NOMO-1 treated with dmso at 0.1 percent for 144 hours (cell line): ENCODE measurements around the gene ABO.
"Not testable (repeated sequence)": the region's sequence is repeated elsewhere in the genome, so short reads cannot be mapped to it uniquely, and the experiment has no call there.

Experiments used
- DNase-seq: peaks from one replicate; lab custom pipeline; 2025; ENCODE audit not compliant: unreplicated experiment; lab: John Stamatoyannopoulos, UW

ABO gene

DNA sequence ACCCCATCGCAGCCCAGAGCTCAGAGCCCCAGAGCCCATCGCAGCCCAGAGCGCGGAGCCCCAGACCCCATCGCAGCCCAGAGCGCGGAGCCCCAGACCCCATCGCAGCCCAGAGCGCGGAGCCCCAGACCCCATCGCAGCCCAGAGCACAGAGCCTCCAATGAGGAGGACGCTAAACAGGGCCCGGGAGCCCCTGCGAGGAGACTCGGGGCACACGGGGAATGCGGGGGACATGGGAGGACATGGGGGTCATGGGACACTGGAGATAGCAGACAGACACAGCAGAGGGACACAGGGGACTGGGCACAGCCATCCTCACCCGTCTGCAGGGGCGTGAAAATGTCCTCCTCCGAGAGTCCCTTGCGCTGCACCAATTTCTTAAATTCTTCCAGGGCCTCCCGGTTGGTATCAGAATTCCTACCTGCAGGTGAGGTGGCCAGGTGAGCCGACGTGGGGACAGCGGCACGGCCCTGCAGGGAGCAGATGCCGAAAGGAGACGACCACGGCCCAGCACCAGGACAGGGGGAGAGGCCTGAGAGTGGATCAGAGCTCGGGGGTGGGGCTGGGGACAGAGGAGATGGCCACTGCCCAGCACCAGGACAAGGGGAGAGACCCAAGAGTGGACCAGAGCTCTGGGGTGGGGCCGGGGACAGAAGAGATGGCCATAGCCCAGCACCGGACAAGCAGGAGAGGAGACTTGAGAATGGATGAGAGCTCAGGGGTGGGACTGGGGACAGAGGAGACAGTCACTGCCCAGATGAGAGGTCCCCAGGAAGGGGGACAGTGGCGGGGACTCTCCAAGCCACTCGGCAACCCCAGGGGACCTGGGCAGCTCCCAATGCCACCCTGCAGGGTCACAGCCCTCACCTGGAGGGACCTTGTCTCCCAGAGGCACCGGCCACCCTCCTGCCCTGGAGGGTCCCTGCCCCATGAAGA lies 68.7 kb downstream of the ABO start:
- DNase-seq: no peak

DNA sequence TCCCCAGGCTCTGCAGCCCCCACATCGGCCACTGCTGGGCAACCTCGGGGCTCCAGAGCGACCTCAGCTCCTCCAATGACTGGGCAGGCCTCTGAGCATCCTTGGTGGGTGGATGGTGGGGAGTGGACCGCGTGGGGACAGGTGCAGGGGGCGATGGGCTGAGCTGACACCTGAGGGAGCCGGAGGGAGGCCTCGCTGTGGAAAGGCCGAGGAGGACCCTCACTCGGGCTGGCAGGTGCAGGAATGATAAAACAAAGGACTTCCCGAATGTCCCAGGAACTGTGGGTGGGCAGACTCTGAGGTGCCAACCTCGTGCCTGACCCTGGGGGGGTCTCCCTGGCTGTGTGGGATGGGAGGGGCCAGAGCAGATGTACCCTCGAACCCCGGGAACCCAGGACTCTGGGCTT lies 69.5 kb downstream of the ABO start:
- DNase-seq: not testable (repeated sequence)
